Neural progenitor cell (in vitro differentiated cells): ENCODE measurements around the gene KCNAB1. TPM values are rescaled to one million over a fixed set of nuclear protein-coding genes. Genes with fewer than 3 reads are reported as not detected.

Source experiments
- DNase-seq: peaks from one replicate; pipeline ENCODE4 v3.0.0-alpha.2; 2016; ENCODE audit warnings: low spot score
- H2AFZ ChIP-seq: fragments of 200-600 bp; sonication (generic); replicated peaks from 2 replicates; pipeline ENCODE4 v1.6.1; 2016; ENCODE audit warnings: antibody characterized with exemption
- H3F3A ChIP-seq: fragments of 200-600 bp; sonication (generic); 2 replicates; pipeline ENCODE4 v1.6.1; 2016; ENCODE audit warnings: antibody characterized with exemption, low read depth
- H3K27ac ChIP-seq: fragments of 200-600 bp; sonication (generic); 2 replicates; pipeline ENCODE4 v1.5.1; 2016; ENCODE audit warnings: mild to moderate bottlenecking
- H3K27me3 ChIP-seq: fragments of 200-600 bp; sonication (generic); 2 replicates; pipeline ENCODE4 v1.6.1; 2016; ENCODE audit warnings: mild to moderate bottlenecking, moderate library complexity
- H3K36me3 ChIP-seq: fragments of 200-600 bp; sonication (generic); 2 replicates; pipeline ENCODE4 v1.5.1; 2016
- H3K4me1 ChIP-seq: fragments of 200-600 bp; sonication (generic); 2 replicates; pipeline ENCODE4 v1.6.1; 2016; ENCODE audit warnings: mixed run types
- H3K4me2 ChIP-seq: fragments of 200-600 bp; sonication (generic); 2 replicates; pipeline ENCODE4 v1.6.1; 2016
- H3K4me3 ChIP-seq: fragments of 200-600 bp; sonication (generic); 2 replicates; pipeline ENCODE4 v1.5.1; 2016
- H3K79me2 ChIP-seq: fragments of 200-600 bp; sonication (generic); 2 replicates; pipeline ENCODE4 v1.6.1; 2016; ENCODE audit warnings: low read depth
- H3K9ac ChIP-seq: fragments of 200-600 bp; sonication (generic); 2 replicates; pipeline ENCODE4 v1.6.1; 2016
- H3K9me3 ChIP-seq: fragments of 200-600 bp; sonication (generic); 2 replicates; pipeline ENCODE4 v1.5.1; 2016; ENCODE audit warnings: low read depth
- H4K20me1 ChIP-seq: fragments of 200-600 bp; sonication (generic); 2 replicates; pipeline ENCODE4 v1.6.1; 2016; ENCODE audit warnings: low read depth
- H3K27ac Mint-ChIP-seq: 3 replicates; pipeline ENCODE4 v1.8.0; 2021; ENCODE audit warnings: mixed read lengths
- H3K27me3 Mint-ChIP-seq: 2 replicates; pipeline ENCODE4 v1.8.0; 2022; ENCODE audit warnings: low read depth, mild to moderate bottlenecking, inconsistent platforms, moderate library complexity, mixed read lengths; ENCODE audit not compliant: insufficient read depth
- H3K36me3 Mint-ChIP-seq: 3 replicates; pipeline ENCODE4 v1.8.0; 2021; ENCODE audit warnings: mixed read lengths
- H3K4me1 Mint-ChIP-seq: 3 replicates; pipeline ENCODE4 v1.8.0; 2021; ENCODE audit warnings: mixed read lengths
- H3K4me3 Mint-ChIP-seq: 3 replicates; pipeline ENCODE4 v1.8.0; 2021; ENCODE audit warnings: mild to moderate bottlenecking, moderate library complexity, mixed read lengths
- H3K9me3 Mint-ChIP-seq: 3 replicates; pipeline ENCODE4 v1.8.0; 2020; ENCODE audit warnings: mixed read lengths
- CTCF ChIP-seq: fragments of 200-600 bp; sonication (generic); IDR thresholded peaks from 2 replicates; pipeline ENCODE4 v1.5.1; 2017; ENCODE audit warnings: antibody characterized with exemption, mild to moderate bottlenecking
- EZH2 ChIP-seq: fragments of 200-600 bp; sonication (generic); IDR thresholded peaks from 2 replicates; pipeline ENCODE4 v1.6.1; 2017; ENCODE audit warnings: antibody characterized with exemption, mild to moderate bottlenecking, moderate library complexity
- EZH2phosphoT487 ChIP-seq: fragments of 200-600 bp; sonication (generic); IDR thresholded peaks from 2 replicates; pipeline ENCODE4 v1.6.1; 2017; ENCODE audit warnings: antibody characterized with exemption
- total RNA-seq: library from RNA; depleted of rRNA; stranded (reverse); fragments of >200 nt; gene quantifications from 2 replicates; pipeline ENCODE4 v1.2.3, GENCODE V29; 2015; ENCODE audit warnings: low replicate concordance

KCNAB1 gene
- total RNA-seq, 1 donor from 2014 or later: 0.24 TPM

DNA sequence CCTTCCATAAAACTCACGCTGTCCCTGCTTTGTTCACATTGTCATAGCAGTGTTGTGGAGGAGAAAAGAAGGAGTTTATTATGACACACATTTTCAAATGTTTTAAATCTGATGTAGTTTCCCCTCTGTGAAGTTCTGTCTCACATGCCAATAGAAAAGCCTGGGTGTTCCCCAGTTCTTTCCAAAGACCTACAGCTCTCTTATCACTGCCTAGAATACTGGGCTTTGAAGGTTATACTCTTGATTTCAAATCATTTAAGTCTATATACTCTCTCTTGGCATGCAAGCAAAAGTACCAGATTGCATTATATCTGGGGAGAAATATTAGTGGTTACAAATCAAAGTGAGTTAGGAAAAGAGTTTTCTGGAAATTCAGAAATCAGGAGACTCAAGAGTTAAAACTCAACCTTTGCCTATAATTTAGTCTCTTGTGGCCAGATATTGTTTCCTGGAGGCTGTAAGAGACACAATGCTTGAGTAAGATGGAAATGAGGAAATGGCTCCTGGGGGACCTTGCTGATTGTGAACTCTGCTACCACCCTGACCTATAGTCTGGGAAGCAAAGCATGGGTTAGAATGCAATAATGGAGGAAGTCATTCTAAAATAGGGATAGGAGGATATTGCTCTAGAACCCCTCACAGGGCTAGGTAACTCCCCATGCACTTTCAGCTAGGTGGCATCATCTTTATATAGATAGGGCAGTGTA lies 182.8 kb downstream of the KCNAB1 start:
- Histone ChIP-seq H3K27me3 (no peaks in the 10 kb centered on the region), H3K4me1 (no peaks in the 10 kb centered on the region), H3K79me2 (no peaks in the 10 kb centered on the region), H3K36me3 (no peaks in the 10 kb centered on the region), H3K9me3 (no peaks in the 10 kb centered on the region), H3K4me2 (no peak overlapping the region), H3K9ac (no peak overlapping the region), H3K4me3 (no peak overlapping the region), H3K27ac (no peak overlapping the region), H3F3A (no peaks in the 10 kb centered on the region), H2AFZ (no peak overlapping the region), H4K20me1 (no peaks in the 10 kb centered on the region)
- no peaks in the 10 kb centered on the region for H3K4me1 Mint-ChIP-seq
- TF ChIP-seq EZH2 (no peak), CTCF (no peak), EZH2phosphoT487 (no peak)
- no peak for DNase-seq
- no peak overlapping the region for H3K4me3 Mint-ChIP-seq
- no peak overlapping the region for H3K27ac Mint-ChIP-seq
- peaks cover 2% of the 10 kb centered on the region for H3K27me3 Mint-ChIP-seq
- H3K36me3 Mint-ChIP-seq: no peaks in the 10 kb centered on the region
- H3K9me3 Mint-ChIP-seq: no peaks in the 10 kb centered on the region

- H3K4me3 Mint-ChIP-seq: no peak overlapping the region
- Histone ChIP-seq H3K9me3 (no peaks in the 10 kb centered on the region), H3K79me2 (no peaks in the 10 kb centered on the region), H3K27ac (no peak overlapping the region), H3F3A (no peaks in the 10 kb centered on the region), H3K9ac (no peak overlapping the region), H3K27me3 (no peaks in the 10 kb centered on the region), H3K36me3 (no peaks in the 10 kb centered on the region), H4K20me1 (no peaks in the 10 kb centered on the region), H2AFZ (no peak overlapping the region), H3K4me1 (no peaks in the 10 kb centered on the region), H3K4me3 (no peak overlapping the region), H3K4me2 (no peak overlapping the region)
- DNase-seq: no peak
- TF ChIP-seq EZH2phosphoT487: no peak
- no peak for TF ChIP-seq EZH2
- TF ChIP-seq CTCF: no peak
- H3K27ac Mint-ChIP-seq: no peak overlapping the region
- H3K4me1 Mint-ChIP-seq: no peaks in the 10 kb centered on the region
- H3K36me3 Mint-ChIP-seq: no peaks in the 10 kb centered on the region
- peaks cover 2% of the 10 kb centered on the region for H3K27me3 Mint-ChIP-seq
- H3K9me3 Mint-ChIP-seq: no peaks in the 10 kb centered on the region
Measured at GRCh38 chr3:156304406-156304805, 184.0 kb downstream of the KCNAB1 start.

DNA sequence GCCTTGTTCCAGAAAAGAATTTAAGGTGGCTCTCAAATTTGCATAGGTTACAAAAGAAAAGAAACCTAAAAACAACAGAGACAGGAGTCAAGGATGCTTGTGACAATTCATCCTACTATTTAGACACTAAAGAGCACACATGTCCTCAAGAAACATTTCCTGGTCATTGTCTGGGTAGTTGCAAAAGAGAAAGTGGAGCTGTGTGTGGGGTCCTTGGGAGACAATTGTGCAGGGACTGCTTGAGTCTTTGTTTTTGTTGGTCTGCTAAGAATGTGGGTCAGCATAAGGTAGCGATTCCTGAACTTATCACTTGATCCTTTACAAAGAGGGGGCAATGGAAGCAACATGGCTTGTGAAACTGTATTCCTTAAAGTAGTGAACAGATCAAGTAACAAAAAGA lies 185.3 kb downstream of the KCNAB1 start:
- TF ChIP-seq CTCF (no peak), EZH2 (no peak), EZH2phosphoT487 (no peak)
- Histone ChIP-seq H3K27me3 (no peaks in the 10 kb centered on the region), H3K4me2 (no peak overlapping the region), H3K36me3 (no peaks in the 10 kb centered on the region), H3K9ac (no peak overlapping the region), H3K4me1 (no peaks in the 10 kb centered on the region), H4K20me1 (no peaks in the 10 kb centered on the region), H3F3A (no peaks in the 10 kb centered on the region), H3K79me2 (no peaks in the 10 kb centered on the region), H3K4me3 (no peak overlapping the region), H3K9me3 (no peaks in the 10 kb centered on the region), H3K27ac (no peak overlapping the region), H2AFZ (no peak overlapping the region)
- H3K36me3 Mint-ChIP-seq: no peaks in the 10 kb centered on the region
- peaks cover 2% of the 10 kb centered on the region for H3K27me3 Mint-ChIP-seq
- H3K4me3 Mint-ChIP-seq: no peak overlapping the region
- no peak for DNase-seq
- H3K9me3 Mint-ChIP-seq: no peaks in the 10 kb centered on the region
- H3K27ac Mint-ChIP-seq: no peak overlapping the region
- H3K4me1 Mint-ChIP-seq: no peaks in the 10 kb centered on the region
